Activated CD8-positive, alpha-beta memory T cell treated with anti-CD3 and anti-CD28 coated beads for 36 hours (primary cell): Measurements from ENCODE around the gene ZNF135. TPM values are rescaled to one million over a fixed set of nuclear protein-coding genes. Genes with fewer than 3 reads are reported as not detected.

Experiments
- total RNA-seq, 2 experiments: library from RNA; stranded (reverse); gene quantifications; one replicate each; pipeline ENCODE4 v1.2.3, GENCODE V29; 2021

The ZNF135 gene
- total RNA-seq, 2 experiments from 2014 or later, result 0.71 to 0.78 TPM

Other genes starting within 250 kb of the ZNF135 start
- gene ZNF552, start 244.4 kb upstream of the ZNF135 start, total RNA-seq, result 1 to 10 TPM; 6.4 to 7.2 TPM
- 10 to 100 TPM; 27.3 to 27.5 TPM for gene ZNF587B, start 229.0 kb upstream of the ZNF135 start, total RNA-seq
- 10 to 100 TPM; 23.9 to 24.0 TPM for gene ZNF587, start 209.4 kb upstream of the ZNF135 start, total RNA-seq
- 10 to 100 TPM; 34.3 to 36.8 TPM for gene ZNF814, start 170.2 kb upstream of the ZNF135 start, total RNA-seq
- gene ZNF417, start 142.7 kb upstream of the ZNF135 start, total RNA-seq, result 10 to 100 TPM; 15.0 to 15.3 TPM
- gene ZNF418, start 123.9 kb upstream of the ZNF135 start, total RNA-seq, result 1 to 10 TPM; 4.4 to 4.7 TPM
- gene ZNF256, start 111.6 kb upstream of the ZNF135 start, total RNA-seq, result 1 to 10 TPM; 6.2 to 7.5 TPM
- gene C19orf18, start 84.7 kb upstream of the ZNF135 start, total RNA-seq, result not detected
- gene ZNF606, start 56.5 kb upstream of the ZNF135 start, total RNA-seq, result 1 to 10 TPM; 6.3 to 6.6 TPM
- not detected for gene ZSCAN1, start 25.3 kb upstream of the ZNF135 start, total RNA-seq
- gene ZSCAN18, start 38.9 kb downstream of the ZNF135 start, total RNA-seq, result 10 to 100 TPM; 19.0 to 25.6 TPM
- gene ZNF329, start 91.5 kb downstream of the ZNF135 start, total RNA-seq, result 1 to 10 TPM; 7.0 to 7.9 TPM
- gene ZNF274, start 123.8 kb downstream of the ZNF135 start, total RNA-seq, result 10 to 100 TPM; 22.6 to 23.1 TPM
- 10 to 100 TPM; 52.1 to 53.6 TPM for gene ZNF544, start 169.6 kb downstream of the ZNF135 start, total RNA-seq
- gene ZNF8, start 219.7 kb downstream of the ZNF135 start, total RNA-seq, result 1 to 10 TPM; 4.4 to 4.5 TPM
- gene ERVK3-1, start 246.1 kb downstream of the ZNF135 start, total RNA-seq, result 10 to 100 TPM; 96.2 to 96.4 TPM